ENCODE measurements around the gene UBIAD1.
"Not testable (repeated sequence)": the region's sequence is repeated elsewhere in the genome, so short reads cannot be mapped to it uniquely, and the experiment has no call there.

The UBIAD1 gene, protein sequence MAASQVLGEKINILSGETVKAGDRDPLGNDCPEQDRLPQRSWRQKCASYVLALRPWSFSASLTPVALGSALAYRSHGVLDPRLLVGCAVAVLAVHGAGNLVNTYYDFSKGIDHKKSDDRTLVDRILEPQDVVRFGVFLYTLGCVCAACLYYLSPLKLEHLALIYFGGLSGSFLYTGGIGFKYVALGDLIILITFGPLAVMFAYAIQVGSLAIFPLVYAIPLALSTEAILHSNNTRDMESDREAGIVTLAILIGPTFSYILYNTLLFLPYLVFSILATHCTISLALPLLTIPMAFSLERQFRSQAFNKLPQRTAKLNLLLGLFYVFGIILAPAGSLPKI

DNA sequence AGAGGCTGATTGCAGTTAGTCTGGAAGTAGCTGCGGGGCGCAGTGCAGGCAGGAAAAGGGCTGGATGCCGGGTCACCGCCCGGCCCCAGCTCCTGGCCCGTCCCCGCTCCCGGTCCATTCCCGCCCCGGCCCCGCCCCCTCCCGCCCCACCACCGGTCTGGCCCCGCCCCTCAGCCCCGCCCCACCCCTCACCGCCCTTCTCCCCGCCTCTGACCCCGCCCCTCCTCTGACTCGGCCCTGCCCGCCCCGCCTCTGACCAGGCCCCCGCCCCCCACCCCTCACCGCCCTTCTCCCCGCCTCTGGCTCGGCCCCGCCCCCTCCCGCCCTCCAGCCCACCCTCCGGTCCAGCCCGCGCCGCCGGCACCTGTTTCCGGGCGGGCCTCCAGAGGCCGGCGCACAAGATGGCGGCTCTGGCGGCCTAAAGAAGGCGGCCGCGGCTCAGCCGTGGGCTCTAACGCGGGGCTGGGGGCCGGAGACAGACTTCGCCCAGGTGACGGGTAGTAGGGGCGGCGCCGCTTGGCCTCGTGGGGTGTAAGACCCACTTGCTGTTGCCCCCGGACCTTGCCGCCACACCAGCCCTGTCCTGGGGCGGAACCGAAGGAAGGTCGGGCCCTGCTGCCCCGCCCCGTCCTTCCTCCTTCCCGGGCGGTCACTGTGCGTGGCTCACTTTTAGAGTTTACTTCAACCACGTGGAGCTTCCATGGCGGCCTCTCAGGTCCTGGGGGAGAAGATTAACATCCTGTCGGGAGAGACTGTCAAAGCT, at the start of gene UBIAD1:
Gene UBIAD1 (plus strand): TSS at position 367 of the 763 bp plus-strand sequence. CDS start 334 bp downstream, at position 701.
- DNase-seq (ENCODE audit: low read depth in 2 of 3, low spot score in 2 of 3): peak; percentile 69 to 76 (median 71)

DNA sequence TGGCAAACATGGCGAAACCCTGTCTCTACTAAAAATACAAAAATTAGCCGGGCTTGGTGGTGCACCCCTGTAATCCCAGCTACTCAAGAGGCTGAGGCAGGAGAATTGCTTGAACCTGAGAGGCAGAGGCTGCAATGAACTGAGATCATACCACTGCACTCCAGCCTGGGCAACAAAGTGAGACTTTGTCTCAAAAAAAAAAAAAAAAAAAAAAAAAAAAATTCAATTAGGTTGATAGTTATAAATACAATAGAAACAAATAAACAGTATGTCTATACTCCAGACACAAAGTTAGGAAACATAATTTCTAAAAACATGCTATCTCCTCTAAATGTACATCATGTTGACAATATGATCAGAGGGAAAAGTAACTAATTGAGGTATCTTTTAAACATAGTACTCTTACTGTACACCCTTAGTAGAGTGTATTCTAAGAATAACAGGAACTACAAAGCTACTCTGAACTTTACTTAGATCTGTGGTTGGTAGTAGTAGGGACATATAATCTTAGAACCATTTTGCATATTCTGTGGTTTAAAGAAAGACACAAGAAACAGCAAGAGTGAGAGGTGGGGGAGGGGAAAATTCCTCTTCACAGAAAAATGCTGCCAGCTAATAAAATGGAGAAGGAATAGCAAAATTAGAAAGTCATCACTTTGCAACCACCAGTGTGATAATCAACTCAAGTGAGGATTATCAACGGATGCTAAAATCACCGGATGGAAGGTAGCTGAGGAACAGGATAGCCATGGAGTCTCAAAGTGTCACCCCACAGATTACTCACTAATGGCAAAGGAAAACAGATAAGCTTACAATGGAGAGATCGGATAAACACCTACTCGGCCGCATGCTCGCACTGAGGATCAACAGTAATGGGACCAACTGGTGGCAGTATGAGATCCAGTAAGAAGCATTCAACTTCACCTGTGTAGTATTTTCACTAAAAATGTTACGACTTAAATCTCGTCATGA, 45.6 kb upstream of the UBIAD1 start:
- DNase-seq (ENCODE audit: low read depth in 2 of 3, low spot score in 2 of 3): no peak

DNA sequence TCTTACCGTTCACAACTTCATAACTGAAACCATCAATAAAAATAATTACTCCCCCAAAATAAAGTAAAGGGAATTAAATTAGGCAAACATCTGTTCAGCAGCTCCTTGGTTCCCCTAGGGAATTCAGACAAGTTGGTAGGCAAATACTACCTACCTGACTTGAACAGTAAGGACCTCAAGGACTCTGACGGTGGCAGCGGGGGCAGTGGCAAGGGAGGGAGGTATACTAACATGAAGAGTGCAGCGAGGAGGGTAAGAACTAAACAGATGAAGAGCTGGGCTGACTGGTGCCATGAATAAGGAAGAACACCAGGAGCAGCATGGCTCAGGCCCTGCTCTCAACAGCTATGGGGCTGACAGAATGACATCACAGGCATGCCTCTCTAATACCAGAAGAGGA, 43.8 kb upstream of the UBIAD1 start:
- no peak for DNase-seq (ENCODE audit: low read depth in 2 of 3, low spot score in 2 of 3)

DNA sequence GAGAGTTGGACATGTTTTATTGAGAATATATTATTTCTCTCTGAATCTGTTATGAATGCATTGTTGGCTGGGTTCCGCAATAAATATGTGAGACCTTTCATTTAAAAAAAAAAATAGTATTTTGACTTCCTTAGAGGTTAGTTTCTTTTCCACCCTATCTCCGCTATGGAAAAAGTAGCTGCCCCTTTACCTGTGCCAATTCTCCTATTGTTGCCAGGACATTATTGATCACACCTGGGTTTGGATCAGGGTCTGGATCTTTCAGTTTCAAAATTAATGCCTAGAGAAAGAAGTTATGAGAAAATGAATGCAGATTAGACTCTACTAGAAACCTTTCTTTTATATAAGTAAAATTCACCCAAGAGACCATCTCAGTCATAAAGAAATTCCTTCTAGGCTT, 39.8 kb upstream of the UBIAD1 start:
- DNase-seq (ENCODE audit: low read depth in 2 of 3, low spot score in 2 of 3): no peak

DNA sequence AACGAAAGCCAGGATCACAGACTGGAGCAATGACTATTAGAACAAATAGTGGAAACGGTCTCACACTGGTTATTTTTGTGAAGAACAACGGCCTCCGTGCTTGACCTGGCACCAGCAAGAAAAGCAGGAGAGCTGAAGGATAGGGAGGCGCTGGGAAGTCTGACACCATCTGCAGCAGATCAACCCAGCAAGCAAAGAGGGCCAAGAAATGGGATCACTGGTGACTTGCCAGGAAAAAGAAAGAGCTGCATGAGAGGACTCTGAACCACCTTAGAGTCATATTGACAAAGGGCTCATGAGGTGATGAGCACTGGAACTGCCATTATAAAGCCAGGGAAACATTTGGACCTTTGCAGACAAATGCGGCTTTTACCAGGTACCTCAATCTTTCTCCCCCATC, 35.6 kb upstream of the UBIAD1 start:
- DNase-seq (ENCODE audit: low read depth in 2 of 3, low spot score in 2 of 3): no peak

DNA sequence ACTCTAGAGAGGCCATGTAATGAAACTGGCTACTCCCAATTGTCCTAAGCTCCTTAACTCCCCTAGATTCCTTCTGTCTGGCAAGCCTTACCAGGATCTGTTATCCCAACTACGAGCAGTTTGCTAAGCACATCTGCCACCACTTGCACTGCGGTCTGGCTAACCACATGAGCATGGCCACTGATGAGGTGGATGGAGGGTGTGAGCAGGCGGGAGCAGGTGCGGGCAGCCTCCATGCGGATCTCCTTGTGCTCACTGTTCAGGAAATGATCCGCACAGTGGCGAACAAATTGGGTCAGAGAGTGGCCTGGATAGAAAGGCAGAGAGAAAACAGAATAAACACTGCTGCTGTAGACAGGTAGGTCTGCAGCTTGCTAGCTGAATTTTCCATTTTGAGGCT, 34.7 kb upstream of the UBIAD1 start:
- no peak for DNase-seq (ENCODE audit: low read depth in 2 of 3, low spot score in 2 of 3)

DNA sequence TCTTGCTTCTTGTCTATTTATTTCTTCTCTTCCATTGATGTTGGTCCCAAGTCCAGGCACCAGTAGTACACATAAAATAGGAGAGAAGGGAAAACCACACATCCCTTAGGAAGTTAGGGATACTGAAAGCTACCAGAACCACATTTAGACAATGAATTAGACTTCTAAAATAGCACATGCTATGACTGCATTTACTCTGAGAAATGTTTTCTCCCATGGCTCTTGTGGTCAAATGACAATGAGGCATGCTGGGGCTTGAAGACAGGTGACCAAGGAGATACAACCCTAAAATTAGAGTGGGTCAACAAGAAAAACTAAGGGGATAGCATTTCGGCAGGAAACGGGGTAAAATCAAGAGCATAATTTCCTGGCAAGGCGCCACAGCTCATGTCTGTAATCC, 27.8 kb upstream of the UBIAD1 start:
- DNase-seq (ENCODE audit: low read depth in 2 of 3, low spot score in 2 of 3): no peak

DNA sequence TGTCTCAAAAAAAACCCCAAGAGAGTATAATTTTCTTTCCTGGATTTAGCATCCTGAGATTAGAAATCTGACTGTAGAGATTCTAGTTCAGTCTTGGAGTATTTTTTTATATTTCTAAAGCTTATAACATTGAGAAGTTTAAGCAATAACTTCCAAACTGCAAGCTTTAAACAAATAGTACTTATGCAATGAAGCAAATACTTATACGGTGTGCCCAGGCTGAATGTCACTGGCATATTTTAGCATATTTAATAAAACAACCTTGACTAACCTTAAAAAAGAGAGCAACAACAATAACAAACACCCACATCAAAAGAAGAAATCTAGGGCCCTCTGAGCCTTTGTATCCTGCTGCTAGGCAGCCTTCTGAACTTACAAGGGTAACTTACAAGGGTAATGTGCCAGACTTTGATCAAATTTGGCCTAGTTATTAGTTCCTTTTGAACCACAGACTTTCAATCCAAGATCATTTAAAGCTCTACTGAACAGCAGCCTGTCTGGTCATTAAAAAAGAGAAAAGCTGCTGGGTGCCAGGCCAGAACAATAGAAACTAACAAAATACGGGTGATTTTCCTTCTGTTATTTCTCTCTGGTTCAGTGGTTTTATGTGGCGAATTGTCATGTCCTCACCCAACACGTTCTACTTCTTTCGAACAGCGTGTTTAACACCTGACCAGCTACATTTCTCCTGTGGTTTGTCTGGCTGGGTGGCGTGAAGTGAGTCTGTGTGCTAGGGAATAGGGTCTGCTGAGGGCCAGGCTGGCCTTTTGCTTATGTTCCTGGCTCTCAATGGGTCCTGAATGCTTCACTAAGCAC, 26.9 kb upstream of the UBIAD1 start:
- DNase-seq (ENCODE audit: low read depth in 2 of 3, low spot score in 2 of 3): no peak

DNA sequence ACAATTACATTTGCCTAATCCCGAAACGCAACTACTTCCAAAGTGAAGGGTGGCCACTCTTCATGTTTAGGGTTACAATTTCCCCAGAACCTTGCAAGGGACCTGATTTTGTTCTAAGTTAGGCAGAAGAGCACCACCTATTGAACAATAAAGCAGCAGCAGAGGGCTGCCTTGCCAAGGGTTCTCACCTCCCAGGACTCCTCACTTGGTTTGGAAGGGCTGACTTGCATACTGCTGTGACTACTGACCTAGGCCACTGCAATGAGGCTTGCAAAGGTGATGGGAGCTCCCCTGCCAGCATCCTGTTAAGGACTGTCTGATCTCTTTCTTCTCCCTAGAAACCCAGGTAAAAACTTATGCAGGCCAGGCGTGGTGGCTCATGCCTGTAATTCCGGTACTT, 24.8 kb upstream of the UBIAD1 start:
- no peak for DNase-seq (ENCODE audit: low read depth in 2 of 3, low spot score in 2 of 3)

DNA sequence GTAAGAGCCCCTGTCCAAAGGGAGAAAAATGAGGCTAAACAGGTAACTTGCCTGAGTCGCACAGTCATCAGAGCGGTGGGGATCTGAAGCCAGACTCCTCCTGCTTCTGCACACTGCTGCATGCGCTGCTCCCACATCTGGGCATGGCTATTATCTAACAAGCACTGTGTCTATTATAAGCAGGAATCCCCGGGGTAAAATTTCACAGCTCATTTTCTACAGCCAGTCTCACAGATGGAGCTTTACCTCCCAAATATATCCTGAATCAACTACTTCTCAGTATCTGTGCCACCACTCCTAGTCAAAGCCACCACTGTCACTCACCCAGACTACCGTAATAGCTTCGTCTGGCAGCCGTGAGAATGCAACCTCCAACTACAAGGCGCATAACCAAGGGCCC, 20.5 kb upstream of the UBIAD1 start:
- DNase-seq (ENCODE audit: low read depth in 2 of 3, low spot score in 2 of 3): no peak

DNA sequence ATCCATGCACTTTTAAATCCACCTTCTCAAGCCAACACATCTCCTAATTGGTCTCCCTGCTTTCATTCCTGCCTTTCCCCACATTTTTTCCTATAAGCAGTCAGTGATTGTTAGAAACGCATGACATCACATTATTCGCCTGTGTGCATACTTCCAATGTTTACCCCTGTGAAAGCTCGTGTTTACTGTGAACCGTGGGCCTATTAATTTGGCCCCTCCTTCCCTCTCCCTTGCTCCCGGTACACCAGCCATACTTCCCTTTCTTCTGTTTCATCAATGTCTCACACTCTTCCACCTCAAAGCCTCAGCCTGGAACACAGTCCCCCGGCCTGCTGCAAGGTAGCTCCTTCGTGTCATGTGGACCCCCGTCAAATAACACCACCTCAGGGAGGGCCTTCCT, 19.8 kb upstream of the UBIAD1 start:
- DNase-seq (ENCODE audit: low read depth in 2 of 3, low spot score in 2 of 3): no peak

DNA sequence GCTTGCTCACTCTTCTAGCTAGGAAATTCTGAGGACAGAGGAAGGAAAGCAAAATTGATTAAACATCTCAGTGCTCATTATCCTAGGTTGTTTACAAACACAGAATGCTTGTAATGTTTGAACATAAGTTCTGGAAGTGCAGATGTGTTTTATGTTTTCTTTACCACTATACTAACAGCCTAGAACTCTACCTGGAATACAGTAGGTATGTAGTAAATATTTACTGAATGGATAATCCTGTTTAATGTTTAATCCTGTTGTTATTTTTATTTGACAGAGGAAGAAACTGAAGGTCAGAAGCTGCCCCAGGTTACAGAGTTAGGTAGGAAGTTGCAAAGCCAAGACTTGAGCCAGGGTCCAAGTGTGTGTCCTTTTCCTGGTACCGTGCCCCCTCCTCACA, 16.7 kb upstream of the UBIAD1 start:
- DNase-seq (ENCODE audit: low read depth in 2 of 3, low spot score in 2 of 3): no peak

DNA sequence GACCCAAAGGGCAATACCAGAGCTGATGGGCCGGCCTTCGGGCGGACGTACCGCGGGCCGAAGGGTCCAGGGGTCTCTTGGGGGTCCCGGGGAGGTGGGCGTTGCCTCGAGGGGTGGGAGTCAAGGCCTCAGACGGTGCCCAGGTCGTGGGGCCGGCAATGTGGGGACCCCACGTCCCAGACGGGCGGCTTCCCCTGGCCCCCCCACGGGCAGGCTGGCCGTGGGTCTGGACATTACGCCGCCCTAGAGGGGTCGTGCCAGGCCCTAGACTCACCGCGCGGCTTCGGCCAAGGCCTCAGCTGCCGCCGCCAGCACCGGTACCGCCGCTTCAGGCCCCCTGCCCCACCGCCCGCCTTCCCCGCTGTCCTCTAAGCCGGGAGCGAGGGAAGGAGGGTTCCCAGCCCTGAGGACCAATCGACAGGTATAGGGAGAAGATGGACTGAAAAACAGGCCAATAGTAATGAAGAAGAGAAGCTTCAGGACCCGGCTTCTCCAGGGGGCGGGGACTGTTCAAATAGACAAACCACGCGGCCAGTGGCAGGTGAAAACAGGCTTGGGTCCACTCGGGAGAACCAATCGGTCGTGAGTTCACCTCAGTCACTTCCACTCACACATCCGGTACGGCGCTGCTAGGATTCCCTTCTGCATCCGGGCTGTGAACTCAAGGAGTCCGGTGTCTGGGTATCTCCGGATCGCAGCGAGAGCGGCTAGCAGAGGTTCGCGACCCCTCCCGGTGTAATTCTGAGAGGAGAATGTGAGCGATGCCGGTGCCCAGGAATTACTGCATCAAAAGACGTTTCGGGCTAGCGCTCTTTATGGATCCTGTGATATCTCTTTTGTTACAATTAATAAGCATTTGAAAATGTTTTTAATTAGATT, 10.6 kb upstream of the UBIAD1 start, which contains the start of gene MTOR:
Gene MTOR (minus strand): TSS at position 381 of the 879 bp plus-strand sequence. CDS start 3,142 bp downstream, outside the sequence.
- DNase-seq (ENCODE audit: low read depth in 2 of 3, low spot score in 2 of 3): peak; percentile 81 to 90 (median 86)

DNA sequence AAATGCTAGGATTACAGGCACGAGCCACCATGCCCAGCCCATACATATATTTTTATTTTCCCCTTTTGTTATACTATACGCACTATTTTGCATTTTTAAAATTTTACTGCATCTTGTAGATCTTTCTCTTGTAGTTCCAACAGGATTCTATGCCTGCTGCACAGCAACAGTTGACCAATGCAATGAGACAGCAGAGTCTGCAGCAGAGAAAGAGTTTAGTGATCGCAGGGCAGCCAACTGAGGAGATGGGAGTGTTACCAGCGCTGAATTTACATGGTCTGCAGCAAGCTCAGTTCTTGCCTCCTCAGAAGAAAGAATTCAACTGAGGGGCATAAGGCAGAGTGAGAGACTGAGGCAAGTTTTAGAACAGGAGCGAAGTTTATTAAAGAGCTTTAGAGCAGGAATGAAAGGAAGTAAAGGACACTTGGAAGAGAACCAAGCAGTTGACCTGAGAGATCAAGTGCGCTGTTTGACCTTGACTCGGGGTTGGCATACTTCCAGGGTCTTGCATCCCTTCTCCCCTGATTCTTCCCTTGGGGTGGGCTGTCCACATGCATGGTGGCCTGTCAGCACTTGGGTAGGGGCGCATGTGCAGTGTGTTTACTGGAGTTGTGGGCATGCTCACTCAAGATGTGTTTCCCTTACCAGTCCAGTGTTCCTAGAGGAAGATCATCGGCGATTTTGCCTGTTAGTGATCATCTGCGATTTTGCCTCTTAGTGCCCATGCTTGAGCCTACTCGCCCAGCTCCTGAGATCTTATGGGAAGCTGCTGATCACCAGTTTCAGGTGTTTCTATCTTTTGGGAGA, 6.5 kb upstream of the UBIAD1 start:
- DNase-seq (ENCODE audit: low read depth in 2 of 3, low spot score in 2 of 3): no peak

DNA sequence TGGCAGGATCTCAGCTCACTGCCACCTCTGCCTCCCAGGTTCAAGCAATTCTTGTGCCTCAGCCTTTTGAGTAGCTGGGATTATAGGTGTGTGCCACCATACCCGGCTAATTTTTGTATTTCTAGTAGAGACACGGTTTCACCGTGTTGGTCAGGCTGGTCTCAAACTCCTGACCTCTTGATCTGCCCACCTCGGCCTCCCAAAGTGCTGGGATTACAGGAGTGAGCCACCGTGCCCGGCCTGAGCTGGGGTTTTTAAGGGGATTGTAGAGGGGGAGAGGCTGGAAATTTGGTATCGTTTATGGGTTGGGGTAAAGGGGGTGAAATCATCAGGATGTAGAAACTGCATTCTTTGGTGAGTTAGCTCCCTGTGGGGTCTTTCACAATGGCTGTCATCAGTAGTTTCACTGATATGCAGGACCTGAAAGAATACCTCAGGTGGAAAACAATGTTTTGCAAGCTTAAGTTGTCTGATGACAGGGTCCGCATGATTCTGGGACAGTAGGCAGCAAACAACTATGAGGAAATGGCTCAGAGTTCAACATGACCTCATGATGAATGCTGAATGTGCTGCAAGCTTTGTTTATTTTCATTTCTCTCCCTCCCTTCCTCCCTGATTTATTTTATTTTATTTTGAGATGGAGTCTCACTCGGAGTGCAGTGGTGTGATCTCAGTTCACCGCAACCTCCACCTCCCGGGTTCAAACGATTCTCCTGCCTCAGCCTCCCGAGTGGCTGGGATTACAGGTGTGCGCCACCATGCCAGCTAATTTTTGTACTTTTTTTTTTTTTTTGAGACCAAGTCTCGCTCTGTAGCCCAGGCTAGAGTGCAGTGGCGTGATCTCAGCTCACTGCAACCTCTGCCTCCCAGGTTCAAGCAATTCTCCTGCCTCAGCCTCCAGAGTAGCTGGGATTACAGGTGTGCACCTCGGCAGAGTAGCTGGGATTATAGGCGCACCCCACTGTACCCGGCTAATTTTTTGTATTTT, 5.4 kb upstream of the UBIAD1 start:
- not testable (repeated sequence) for DNase-seq (ENCODE audit: low read depth in 2 of 3, low spot score in 2 of 3)

DNA sequence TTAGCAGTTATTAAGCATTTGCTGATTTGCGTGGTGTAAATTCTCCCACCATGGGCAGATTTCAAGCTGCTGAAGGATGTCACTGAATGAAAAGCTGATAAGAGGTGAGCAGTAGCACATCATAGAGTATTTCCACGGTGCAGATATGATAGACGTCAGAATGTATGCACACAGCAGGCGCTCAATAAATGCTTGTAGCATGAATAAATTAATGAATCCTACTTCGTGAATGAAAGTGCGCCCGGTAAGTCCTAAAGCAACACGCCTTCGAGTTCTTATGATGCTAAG, 510 bp upstream of the UBIAD1 start:
- no peak for DNase-seq (ENCODE audit: low read depth in 2 of 3, low spot score in 2 of 3)

DNA sequence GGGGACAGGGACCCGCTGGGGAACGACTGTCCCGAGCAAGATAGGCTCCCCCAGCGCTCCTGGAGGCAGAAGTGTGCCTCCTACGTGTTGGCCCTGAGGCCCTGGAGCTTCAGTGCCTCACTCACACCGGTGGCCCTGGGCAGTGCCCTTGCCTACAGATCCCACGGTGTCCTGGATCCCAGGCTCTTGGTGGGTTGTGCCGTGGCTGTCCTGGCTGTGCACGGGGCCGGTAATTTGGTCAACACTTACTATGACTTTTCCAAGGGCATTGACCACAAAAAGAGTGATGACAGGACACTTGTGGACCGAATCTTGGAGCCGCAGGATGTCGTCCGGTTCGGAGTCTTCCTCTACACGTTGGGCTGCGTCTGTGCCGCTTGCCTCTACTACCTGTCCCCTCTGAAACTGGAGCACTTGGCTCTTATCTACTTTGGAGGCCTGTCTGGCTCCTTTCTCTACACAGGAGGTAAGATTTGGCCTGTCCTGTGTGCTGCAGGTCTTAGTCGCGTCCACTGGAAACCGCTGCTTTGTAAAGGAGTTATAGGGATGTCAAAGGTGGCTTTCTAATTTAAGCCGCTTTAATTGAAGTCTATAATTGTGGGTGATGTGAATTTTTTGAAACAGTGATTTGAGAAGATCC, 717 bp downstream of the UBIAD1 start:
- no peak for DNase-seq (ENCODE audit: low read depth in 2 of 3, low spot score in 2 of 3)

All from activated CD8-positive, alpha-beta memory T cell treated with anti-CD3 and anti-CD28 coated beads for 48 hours (primary cell).